Endodermal cell (in vitro differentiated cells): Measurements from ENCODE around the gene ATG2B. TPM values are rescaled to one million over a fixed set of nuclear protein-coding genes. Genes with fewer than 3 reads are reported as not detected.

ENCODE experiments used
- DNase-seq: peaks from one replicate; pipeline ENCODE4 v3.0.0-alpha.2; 2017
- H3K27ac ChIP-seq: 2 replicates; pipeline ENCODE4 v1.5.1; 2013; ENCODE audit warnings: mild to moderate bottlenecking, low read depth, low read length, moderate library complexity
- H3K27me3 ChIP-seq: 2 replicates; pipeline ENCODE4 v1.6.1; 2013; ENCODE audit warnings: mild to moderate bottlenecking, low read length, moderate library complexity; ENCODE audit not compliant: insufficient read depth, control insufficient read depth, poor library complexity, severe bottlenecking
- H3K36me3 ChIP-seq: 2 replicates; pipeline ENCODE4 v1.7.0; 2013; ENCODE audit warnings: mild to moderate bottlenecking, low read length, moderate library complexity; ENCODE audit not compliant: control insufficient read depth, insufficient read depth
- H3K4me1 ChIP-seq: one replicate; pipeline ENCODE4 v1.7.0; 2013; ENCODE audit warnings: low read length; ENCODE audit not compliant: control insufficient read depth, insufficient read depth
- H3K4me3 ChIP-seq: 2 replicates; pipeline ENCODE4 v1.5.1; 2013; ENCODE audit warnings: mild to moderate bottlenecking, low read length, moderate library complexity
- H3K9ac ChIP-seq: 2 replicates; pipeline ENCODE4 v1.6.1; 2013; ENCODE audit warnings: mild to moderate bottlenecking, low read length, moderate library complexity; ENCODE audit not compliant: poor library complexity, severe bottlenecking; ENCODE audit errors: extremely low read depth
- H3K9me3 ChIP-seq: 2 replicates; pipeline ENCODE4 v1.6.1; 2013; ENCODE audit warnings: mild to moderate bottlenecking, low read length, moderate library complexity; ENCODE audit not compliant: control insufficient read depth
- H3K27ac Mint-ChIP-seq: 2 replicates; pipeline ENCODE4 v1.8.0; 2020; ENCODE audit warnings: mixed read lengths
- H3K27me3 Mint-ChIP-seq: 2 replicates; pipeline ENCODE4 v1.8.0; 2021; ENCODE audit warnings: mild to moderate bottlenecking, mixed read lengths; ENCODE audit not compliant: insufficient read depth
- H3K36me3 Mint-ChIP-seq: 2 replicates; pipeline ENCODE4 v1.8.0; 2020; ENCODE audit warnings: low read depth, mixed read lengths
- H3K4me1 Mint-ChIP-seq: 2 replicates; pipeline ENCODE4 v1.8.0; 2020; ENCODE audit warnings: mixed read lengths
- H3K4me3 Mint-ChIP-seq: 2 replicates; pipeline ENCODE4 v1.8.0; 2020; ENCODE audit warnings: mild to moderate bottlenecking, moderate library complexity, mixed read lengths
- H3K9me3 Mint-ChIP-seq: 2 replicates; pipeline ENCODE4 v1.8.0; 2020; ENCODE audit warnings: mild to moderate bottlenecking, mixed read lengths
- WGBS, 2 experiments: methylation state at CpG; one replicate each; pipeline versions ENCODE4 v1.1.5 to v1.1.7; 2013; ENCODE audit warnings: missing lambda C conversion rate in 2 of 2, mixed read lengths in 1 of 2; ENCODE audit not compliant: insufficient coverage in 1 of 2, insufficient read length in 1 of 2; 5-methylcytosine and 5-hydroxymethylcytosine counted together
- total RNA-seq, 2 donors: library from RNA; stranded (reverse); fragmentation: NEBNext Ultra II Directional in 1 of 2; extraction: Animal tissue kit (Norgen Biotek cat#: 25700) in 1 of 2; gene quantifications; 2 replicates in 1 of 2; 3 replicates in 1 of 2; pipeline ENCODE4 v1.2.1, GENCODE V29; 2021
- TF ChIP-seq, protein P1 (sequence below): fragments of 200-600 bp; sonication (generic); conservative IDR thresholded peaks from 2 replicates; pipeline ENCODE4 v1.5.0; 2021; ENCODE audit warnings: antibody characterized with exemption, mild to moderate bottlenecking

The ATG2B gene
- total RNA-seq, 2 donors from 2014 or later, result 9.7 to 14.1 TPM

DNA sequence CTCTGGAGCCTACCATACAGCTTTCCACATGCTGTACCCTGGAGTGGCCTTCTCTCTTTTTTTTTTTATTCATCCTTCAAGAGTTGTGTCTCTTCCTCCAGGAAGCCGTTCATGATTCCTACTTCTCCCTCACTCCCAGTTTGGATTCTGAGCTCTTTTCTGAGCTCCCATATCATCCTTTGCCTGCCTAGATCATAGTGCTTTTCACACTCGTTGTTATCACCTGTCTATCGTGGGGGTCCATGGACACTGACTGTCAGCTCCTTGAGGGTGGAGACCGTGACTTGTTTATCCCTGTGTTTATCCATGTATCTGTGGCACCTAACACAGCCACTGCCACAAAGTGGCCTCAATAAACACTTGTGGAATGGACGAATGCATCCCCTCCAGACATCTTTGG, 35.8 kb upstream of the ATG2B start:
- no peak for DNase-seq
- Mint-ChIP-seq H3K36me3 (no peaks in the 10 kb centered on the region), H3K27me3 (peaks cover 5% of the 10 kb centered on the region), H3K27ac (no peak overlapping the region), H3K4me3 (no peak overlapping the region), H3K4me1 (no peaks in the 10 kb centered on the region), H3K9me3 (no peaks in the 10 kb centered on the region)
- H3K9ac ChIP-seq, result no peak overlapping the region
- H3K4me3 ChIP-seq, result no peak overlapping the region
- no peaks in the 10 kb centered on the region for H3K9me3 ChIP-seq
- H3K36me3 ChIP-seq, result no peaks in the 10 kb centered on the region
- H3K27me3 ChIP-seq, result no peaks in the 10 kb centered on the region
- no peak overlapping the region for H3K27ac ChIP-seq
- TF ChIP-seq, protein P1, sequence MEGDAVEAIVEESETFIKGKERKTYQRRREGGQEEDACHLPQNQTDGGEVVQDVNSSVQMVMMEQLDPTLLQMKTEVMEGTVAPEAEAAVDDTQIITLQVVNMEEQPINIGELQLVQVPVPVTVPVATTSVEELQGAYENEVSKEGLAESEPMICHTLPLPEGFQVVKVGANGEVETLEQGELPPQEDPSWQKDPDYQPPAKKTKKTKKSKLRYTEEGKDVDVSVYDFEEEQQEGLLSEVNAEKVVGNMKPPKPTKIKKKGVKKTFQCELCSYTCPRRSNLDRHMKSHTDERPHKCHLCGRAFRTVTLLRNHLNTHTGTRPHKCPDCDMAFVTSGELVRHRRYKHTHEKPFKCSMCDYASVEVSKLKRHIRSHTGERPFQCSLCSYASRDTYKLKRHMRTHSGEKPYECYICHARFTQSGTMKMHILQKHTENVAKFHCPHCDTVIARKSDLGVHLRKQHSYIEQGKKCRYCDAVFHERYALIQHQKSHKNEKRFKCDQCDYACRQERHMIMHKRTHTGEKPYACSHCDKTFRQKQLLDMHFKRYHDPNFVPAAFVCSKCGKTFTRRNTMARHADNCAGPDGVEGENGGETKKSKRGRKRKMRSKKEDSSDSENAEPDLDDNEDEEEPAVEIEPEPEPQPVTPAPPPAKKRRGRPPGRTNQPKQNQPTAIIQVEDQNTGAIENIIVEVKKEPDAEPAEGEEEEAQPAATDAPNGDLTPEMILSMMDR, result no peak
- no peaks in the 10 kb centered on the region for H3K4me1 ChIP-seq
- WGBS, 2 experiments, result 86 to 95% methylated on average over 5 of the region's 5 CpGs

DNA sequence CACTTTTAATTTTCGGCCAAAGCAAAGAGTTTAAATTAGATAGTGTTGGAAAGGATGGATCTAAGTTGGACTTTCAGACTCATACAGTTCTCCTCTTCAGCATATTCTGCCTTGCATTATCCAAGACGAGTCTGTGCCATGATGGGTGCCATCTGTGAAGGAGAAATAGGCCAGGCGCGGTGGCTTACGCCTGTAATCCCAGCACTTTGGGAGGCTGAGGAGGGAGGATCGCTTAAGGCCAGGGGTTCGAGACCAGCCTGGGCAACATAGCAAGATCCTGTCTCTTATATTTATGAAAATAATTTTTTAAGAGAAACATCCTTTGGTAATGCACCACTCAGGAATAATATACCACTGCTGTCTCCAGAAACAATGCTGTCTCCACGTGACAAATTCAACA, 35.3 kb upstream of the ATG2B start:
- Histone ChIP-seq H3K4me1 (no peaks in the 10 kb centered on the region), H3K9me3 (no peaks in the 10 kb centered on the region), H3K27ac (no peak overlapping the region), H3K9ac (no peak overlapping the region), H3K36me3 (no peaks in the 10 kb centered on the region), H3K27me3 (peaks cover under 1% of the 10 kb centered on the region), H3K4me3 (no peak overlapping the region)
- DNase-seq, result no peak
- H3K27me3 Mint-ChIP-seq, result peaks cover 9% of the 10 kb centered on the region
- TF ChIP-seq, protein P1, result no peak
- no peaks in the 10 kb centered on the region for H3K36me3 Mint-ChIP-seq
- no peak overlapping the region for H3K27ac Mint-ChIP-seq
- no peak overlapping the region for H3K4me3 Mint-ChIP-seq
- no peaks in the 10 kb centered on the region for H3K4me1 Mint-ChIP-seq
- 82 to 96% methylated on average over 2 to 6 of the region's 8 CpGs for WGBS, 2 experiments
- H3K9me3 Mint-ChIP-seq, result no peaks in the 10 kb centered on the region

DNA sequence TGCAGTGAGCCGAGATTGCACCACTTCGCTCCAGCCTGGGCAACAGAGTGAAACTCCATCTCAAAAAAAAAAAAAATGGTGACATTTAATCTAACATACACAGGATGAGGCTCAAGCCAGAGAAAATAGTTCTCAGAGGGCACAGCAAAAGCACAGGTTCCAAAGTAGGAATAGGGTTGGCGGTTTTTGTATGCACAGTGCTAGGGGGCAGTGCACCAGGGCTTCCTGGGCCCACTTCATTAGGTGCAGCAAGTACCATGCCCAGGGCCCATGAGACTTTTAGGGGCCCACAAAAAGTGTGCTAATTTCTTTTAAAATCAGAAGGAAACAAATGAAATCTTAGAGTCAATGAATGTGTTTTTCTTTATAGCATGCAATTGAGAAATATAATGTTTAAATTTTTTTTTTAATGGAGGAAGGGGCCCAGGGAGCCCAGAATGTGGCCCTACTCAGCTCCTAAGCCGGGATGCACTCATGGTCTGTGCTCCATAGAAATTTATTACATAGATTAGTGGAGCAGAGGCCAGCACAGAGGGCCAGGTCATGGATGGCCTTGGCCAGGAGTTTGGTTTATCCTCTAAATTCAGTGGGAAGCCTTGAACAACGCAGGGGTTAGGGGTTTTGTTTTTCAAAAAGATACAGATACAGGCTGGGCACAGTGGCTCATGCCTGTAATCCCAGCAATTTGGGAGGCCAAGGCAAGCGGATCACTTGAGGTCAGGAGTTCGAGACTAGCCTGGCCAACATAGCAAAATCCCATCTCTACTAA, 31.1 kb upstream of the ATG2B start:
- no peaks in the 10 kb centered on the region for H3K4me1 ChIP-seq
- Mint-ChIP-seq H3K4me1 (no peaks in the 10 kb centered on the region), H3K36me3 (no peaks in the 10 kb centered on the region), H3K4me3 (no peak overlapping the region), H3K27me3 (peaks cover 42% of the 10 kb centered on the region), H3K9me3 (no peaks in the 10 kb centered on the region), H3K27ac (no peak overlapping the region)
- no peaks in the 10 kb centered on the region for H3K9me3 ChIP-seq
- TF ChIP-seq, protein P1, result peak; percentile 27
- H3K4me3 ChIP-seq, result no peak overlapping the region
- 93 to 94% methylated on average over 3 to 6 of the region's 7 CpGs for WGBS, 2 experiments
- DNase-seq, result peak; percentile 15
- no peaks in the 10 kb centered on the region for H3K36me3 ChIP-seq
- no peak overlapping the region for H3K9ac ChIP-seq
- peaks cover 24% of the 10 kb centered on the region for H3K27me3 ChIP-seq
- H3K27ac ChIP-seq, result no peak overlapping the region
